ENCODE measurements around the gene ANGEL2.
"Not testable (repeated sequence)": the region's sequence is repeated elsewhere in the genome, so short reads cannot be mapped to it uniquely, and the experiment has no call there.

Gene ANGEL2

GRCh38 chr1:212974711-212975110, 41.0 kb downstream of the ANGEL2 start:
- DNase-seq, result no peak

- no peak for DNase-seq
These were observed 41.8 kb downstream of the ANGEL2 start for GRCh38 chr1:212973899-212974298.

- no peak for DNase-seq
These were observed 42.2 kb downstream of the ANGEL2 start for GRCh38 chr1:212973426-212973825.

GRCh38 chr1:212971312-212971711, 44.4 kb downstream of the ANGEL2 start:
- DNase-seq, result no peak

GRCh38 chr1:212970085-212970484, 45.6 kb downstream of the ANGEL2 start:
- DNase-seq, result no peak

GRCh38 chr1:212968368-212968863, 47.3 kb downstream of the ANGEL2 start:
- no peak for DNase-seq

GRCh38 chr1:212967801-212968200, 47.9 kb downstream of the ANGEL2 start:
- no peak for DNase-seq

GRCh38 chr1:212966616-212967015, 49.1 kb downstream of the ANGEL2 start:
- no peak for DNase-seq

- DNase-seq, result not testable (repeated sequence)
These were observed 50.7 kb downstream of the ANGEL2 start for GRCh38 chr1:212964993-212965392.

- no peak for DNase-seq
These were observed 51.6 kb downstream of the ANGEL2 start for GRCh38 chr1:212964102-212964501.

- no peak for DNase-seq
These were observed 53.2 kb downstream of the ANGEL2 start for GRCh38 chr1:212962509-212962908.

- DNase-seq, result no peak
These were observed 54.7 kb downstream of the ANGEL2 start for GRCh38 chr1:212960932-212961331.

- DNase-seq, result no peak
These were observed 56.1 kb downstream of the ANGEL2 start for GRCh38 chr1:212959266-212960220.

GRCh38 chr1:212958175-212958574, 57.5 kb downstream of the ANGEL2 start:
- no peak for DNase-seq

- DNase-seq, result no peak
These were observed 58.1 kb downstream of the ANGEL2 start for GRCh38 chr1:212957546-212957945.

- DNase-seq, result no peak
These were observed 59.6 kb downstream of the ANGEL2 start for GRCh38 chr1:212955961-212956620.

GRCh38 chr1:212955098-212955497, 60.6 kb downstream of the ANGEL2 start:
- DNase-seq, result no peak

GRCh38 chr1:212954514-212954913, 61.2 kb downstream of the ANGEL2 start:
- DNase-seq, result no peak

- no peak for DNase-seq
These were observed 62.3 kb downstream of the ANGEL2 start for GRCh38 chr1:212953321-212953720.

GRCh38 chr1:212952641-212952976, 63.1 kb downstream of the ANGEL2 start:
- DNase-seq, result no peak

GRCh38 chr1:212951947-212952640, 63.6 kb downstream of the ANGEL2 start:
- DNase-seq, result no peak

GRCh38 chr1:212951126-212951946, 64.3 kb downstream of the ANGEL2 start:
- DNase-seq, result no peak
